WTC11 (cell line): ENCODE measurements around the gene C5orf15.

Experiments used
- FOXJ3 ChIP-seq: sonication (generic); formaldehyde crosslinking; IDR thresholded peaks from 2 replicates; pipeline ENCODE4 v1.9.0; 2021; ENCODE audit warnings: missing genetic modification reagents, mild to moderate bottlenecking, borderline replicate concordance
- NFE2L1 ChIP-seq: sonication (generic); formaldehyde crosslinking; IDR thresholded peaks from 2 replicates; pipeline ENCODE4 v1.8.1; 2023; ENCODE audit warnings: missing genetic modification reagents
- ZNF671 ChIP-seq: fragments of 250-450 bp; sonication (Bioruptor Pico); IDR thresholded peaks from 2 replicates; pipeline ENCODE4 v1.8.0; 2021; ENCODE audit warnings: mild to moderate bottlenecking
- TF ChIP-seq, protein P1 (sequence below): fragments of 200-600 bp; IDR thresholded peaks from 2 replicates; pipeline ENCODE4 v1.8.0; 2022; ENCODE audit warnings: antibody characterized with exemption

DNA sequence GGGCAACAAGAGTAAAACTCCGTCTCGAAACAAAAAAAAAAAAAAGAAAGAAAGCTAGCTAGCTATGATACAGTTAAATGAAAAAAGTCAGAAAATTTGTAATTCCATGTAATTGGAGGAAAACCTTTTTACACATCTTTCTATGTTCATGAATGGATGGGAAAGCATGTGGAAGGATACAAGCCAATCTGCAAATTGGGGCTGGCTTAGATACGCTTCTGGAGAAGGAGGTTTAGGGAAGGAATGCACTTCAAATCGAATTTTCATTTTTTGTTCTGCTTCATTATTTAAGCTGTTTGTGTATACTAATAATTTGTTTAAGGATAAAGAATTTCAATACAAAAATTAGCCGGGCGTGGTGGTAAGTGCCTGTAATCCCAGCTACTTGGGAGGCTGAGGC lies 29.6 kb upstream of the C5orf15 start:
- no peak for TF ChIP-seq ZNF671 (CRISPR knock-in tag)
- TF ChIP-seq, protein P1, sequence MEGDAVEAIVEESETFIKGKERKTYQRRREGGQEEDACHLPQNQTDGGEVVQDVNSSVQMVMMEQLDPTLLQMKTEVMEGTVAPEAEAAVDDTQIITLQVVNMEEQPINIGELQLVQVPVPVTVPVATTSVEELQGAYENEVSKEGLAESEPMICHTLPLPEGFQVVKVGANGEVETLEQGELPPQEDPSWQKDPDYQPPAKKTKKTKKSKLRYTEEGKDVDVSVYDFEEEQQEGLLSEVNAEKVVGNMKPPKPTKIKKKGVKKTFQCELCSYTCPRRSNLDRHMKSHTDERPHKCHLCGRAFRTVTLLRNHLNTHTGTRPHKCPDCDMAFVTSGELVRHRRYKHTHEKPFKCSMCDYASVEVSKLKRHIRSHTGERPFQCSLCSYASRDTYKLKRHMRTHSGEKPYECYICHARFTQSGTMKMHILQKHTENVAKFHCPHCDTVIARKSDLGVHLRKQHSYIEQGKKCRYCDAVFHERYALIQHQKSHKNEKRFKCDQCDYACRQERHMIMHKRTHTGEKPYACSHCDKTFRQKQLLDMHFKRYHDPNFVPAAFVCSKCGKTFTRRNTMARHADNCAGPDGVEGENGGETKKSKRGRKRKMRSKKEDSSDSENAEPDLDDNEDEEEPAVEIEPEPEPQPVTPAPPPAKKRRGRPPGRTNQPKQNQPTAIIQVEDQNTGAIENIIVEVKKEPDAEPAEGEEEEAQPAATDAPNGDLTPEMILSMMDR: no peak
- no peak for TF ChIP-seq FOXJ3 (CRISPR knock-in tag)
- no peak for TF ChIP-seq NFE2L1 (CRISPR knock-in tag)
